HG02870 (cell line): ENCODE results near the gene LINGO3.

Source experiments
- ATAC-seq: cut with Tn5 transposase; IDR thresholded peaks from one replicate; pipeline ENCODE4 v1.9.1; 2021; ENCODE audit warnings: mild to moderate bottlenecking, moderate library complexity; ENCODE audit not compliant: unreplicated experiment

Gene LINGO3

GRCh38 chr19:2266183-2266993 lies 41.6 kb downstream of the LINGO3 start:
- no peak for ATAC-seq

- no peak for ATAC-seq
Measured at GRCh38 chr19:2261438-2262172, 46.3 kb downstream of the LINGO3 start.

- no peak for ATAC-seq
Measured at GRCh38 chr19:2260341-2260805, 47.6 kb downstream of the LINGO3 start.

GRCh38 chr19:2259336-2259735 lies 48.6 kb downstream of the LINGO3 start:
- no peak for ATAC-seq
